Brain microvascular endothelial cell (primary cell): ENCODE results near the gene ANO6.

Experiments
- DNase-seq: peaks from one replicate; pipeline ENCODE4 v3.0.0-alpha.2; 2020
- H3K27ac ChIP-seq: fragments of 250-450 bp; sonication (Bioruptor Pico); 2 replicates; pipeline ENCODE4 v1.5.1; 2020; ENCODE audit warnings: mild to moderate bottlenecking, moderate library complexity
- H3K27me3 ChIP-seq: fragments of 250-450 bp; sonication (Bioruptor Pico); replicated peaks from 2 replicates; pipeline ENCODE4 v1.5.1; 2020; ENCODE audit warnings: mild to moderate bottlenecking
- H3K36me3 ChIP-seq: fragments of 250-450 bp; sonication (Bioruptor Pico); replicated peaks from 2 replicates; pipeline ENCODE4 v1.5.1; 2020; ENCODE audit warnings: mild to moderate bottlenecking
- H3K4me3 ChIP-seq: 2 replicates; pipeline ENCODE4 v1.5.1; 2011; ENCODE audit warnings: low read depth, mild to moderate bottlenecking, control low read depth, low read length, moderate library complexity
- CTCF ChIP-seq: IDR thresholded peaks from 2 replicates; pipeline ENCODE4 v1.5.1; 2011; ENCODE audit warnings: low read depth, mild to moderate bottlenecking, moderate library complexity, low read length, control low read depth, inconsistent platforms; ENCODE audit errors: missing control alignments
- in situ Hi-C: cut with HindIII; loops from 2 replicates; pipeline ENCODE4 v1.10.0; 2017; ENCODE audit warnings: low sequenced_read_pairs, low pct_ligation_motif_present

ANO6 gene

GRCh38 chr12:45205165-45205825 lies 10.6 kb upstream of the ANO6 start:
- H3K4me3 ChIP-seq = no peak overlapping the region
- DNase-seq = no peak
- no peaks in the 10 kb centered on the region for H3K27me3 ChIP-seq
- in situ Hi-C loops = no loop called here
- H3K27ac ChIP-seq = no peak overlapping the region
- no peaks in the 10 kb centered on the region for H3K36me3 ChIP-seq
- TF ChIP-seq CTCF = no peak

GRCh38 chr12:45208604-45209487 lies 7.0 kb upstream of the ANO6 start:
- in situ Hi-C loops = no loop called here
- no peaks in the 10 kb centered on the region for H3K27me3 ChIP-seq

GRCh38 chr12:45209784-45210183 lies 6.1 kb upstream of the ANO6 start:
- no peak overlapping the region for H3K4me3 ChIP-seq
- DNase-seq = no peak
- H3K36me3 ChIP-seq = no peaks in the 10 kb centered on the region
- in situ Hi-C loops = no loop called here
- TF ChIP-seq CTCF = no peak
- no peaks in the 10 kb centered on the region for H3K27me3 ChIP-seq
- H3K27ac ChIP-seq = no peak overlapping the region

More at GRCh38 chr12:45208604-45209487, 7.0 kb upstream of the ANO6 start:
- Histone ChIP-seq H3K36me3 (no peaks in the 10 kb centered on the region), H3K27ac (peak overlapping the region; percentile 22), H3K4me3 (no peak overlapping the region)
- peak; percentile 18 for TF ChIP-seq CTCF
- peak; percentile 84 for DNase-seq

- H3K27me3 ChIP-seq = no peaks in the 10 kb centered on the region
- DNase-seq = no peak
- in situ Hi-C loops = no loop called here
- H3K4me3 ChIP-seq = no peak overlapping the region
- H3K36me3 ChIP-seq = no peaks in the 10 kb centered on the region
- H3K27ac ChIP-seq = no peak overlapping the region
- TF ChIP-seq CTCF = no peak
Observed at GRCh38 chr12:45212064-45212463, 3.8 kb upstream of the ANO6 start.

GRCh38 chr12:45213107-45213506 lies 2.8 kb upstream of the ANO6 start:
- no peaks in the 10 kb centered on the region for H3K36me3 ChIP-seq
- no peak for DNase-seq
- TF ChIP-seq CTCF = no peak
- no peak overlapping the region for H3K4me3 ChIP-seq
- in situ Hi-C loops = no loop called here
- H3K27me3 ChIP-seq = no peaks in the 10 kb centered on the region
- no peak overlapping the region for H3K27ac ChIP-seq
